Activated CD8-positive, alpha-beta memory T cell treated with anti-CD3 and anti-CD28 coated beads, Interleukin-2, amount 10 ng/mL, durations not matched to agents 7 days and 5 days (primary cell): ENCODE results near the gene TAL2. TPM values are rescaled to one million over a fixed set of nuclear protein-coding genes. Genes with fewer than 3 reads are reported as not detected.

Experiments used
- ATAC-seq: fragments of 150-1000 bp; cut with Tn5 transposase; one replicate; pipeline ENCODE4 v1.10.0; 2021; ENCODE audit warnings: moderate library complexity
- CTCF ChIA-PET: fragments of 350-600 bp; sonication (Branson Sonifier 250); formaldehyde crosslinking; loops from one replicate; lab custom pipeline; 2021; ENCODE audit warnings: antibody characterized with exemption; lab: Charles Lee
- DNase-seq: peaks from one replicate; pipeline ENCODE4 v3.0.0-alpha.2; 2020
- H3K27ac Mint-ChIP-seq: one replicate; pipeline ENCODE4 v1.8.0; 2021; ENCODE audit warnings: mild to moderate bottlenecking, mixed read lengths
- H3K27me3 Mint-ChIP-seq: one replicate; pipeline ENCODE4 v1.8.0; 2021; ENCODE audit warnings: mixed read lengths
- H3K36me3 Mint-ChIP-seq: one replicate; pipeline ENCODE4 v1.8.0; 2021; ENCODE audit warnings: mild to moderate bottlenecking, mixed read lengths
- H3K4me1 Mint-ChIP-seq: one replicate; pipeline ENCODE4 v1.8.0; 2021; ENCODE audit warnings: mixed read lengths
- H3K4me3 Mint-ChIP-seq: one replicate; pipeline ENCODE4 v1.8.0; 2021; ENCODE audit warnings: mild to moderate bottlenecking, moderate library complexity, mixed read lengths
- H3K9me3 Mint-ChIP-seq: one replicate; pipeline ENCODE4 v1.8.0; 2022; ENCODE audit warnings: low read depth, mixed read lengths
- total RNA-seq, 2 experiments: library from RNA; stranded (reverse); gene quantifications; one replicate each; pipeline ENCODE4 v1.2.3, GENCODE V29; 2021

Gene TAL2
- total RNA-seq, 2 experiments from 2014 or later = 0.35 TPM; not detected in 1

GRCh38 chr9:105656131-105656921 is 5.9 kb upstream of the TAL2 start:
- DNase-seq (no peak), ATAC-seq (peak; percentile 66)
- CTCF ChIA-PET = interaction anchor here (0.7 to 1.5 kb wide), 3 partner anchors 38 to 81 kb away, joined by 3 to 5 read pairs (median 3); partner anchors contain the start of gene TMEM38B
- H3K4me3 Mint-ChIP-seq = peak overlapping the region; percentile 61
- no peaks in the 10 kb centered on the region for H3K9me3 Mint-ChIP-seq
- peaks cover 38% of the 10 kb centered on the region for H3K27me3 Mint-ChIP-seq
- H3K36me3 Mint-ChIP-seq = no peaks in the 10 kb centered on the region
- no peak overlapping the region for H3K27ac Mint-ChIP-seq
- H3K4me1 Mint-ChIP-seq = peaks cover 7% of the 10 kb centered on the region

DNA sequence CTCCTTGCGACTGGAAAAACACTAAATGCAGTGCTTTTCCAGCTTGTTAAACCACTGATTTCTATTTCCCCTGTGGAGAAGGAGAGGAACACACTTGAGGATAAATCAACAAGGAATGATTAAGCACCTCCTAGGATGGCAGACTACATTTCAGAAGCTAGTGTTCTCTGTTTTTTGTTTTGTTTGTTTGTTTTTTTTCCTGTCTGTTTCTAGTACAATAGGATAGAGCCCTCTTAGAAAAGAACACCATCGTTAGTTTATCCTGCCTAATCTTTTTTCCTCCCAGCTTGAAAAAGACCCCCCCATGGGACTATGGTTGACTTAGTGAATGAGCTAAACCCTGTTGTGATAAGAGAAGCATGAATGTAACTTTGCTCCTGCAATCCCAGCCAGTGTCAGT is 3.9 kb upstream of the TAL2 start:
- Mint-ChIP-seq H3K27me3 (peaks cover 35% of the 10 kb centered on the region), H3K4me1 (peaks cover 7% of the 10 kb centered on the region), H3K27ac (no peak overlapping the region), H3K36me3 (no peaks in the 10 kb centered on the region), H3K9me3 (no peaks in the 10 kb centered on the region), H3K4me3 (no peak overlapping the region)
- ATAC-seq = no peak
- DNase-seq = no peak
- CTCF ChIA-PET = no interaction called here

- no peak for ATAC-seq
- CTCF ChIA-PET = no interaction called here
- no peak overlapping the region for H3K27ac Mint-ChIP-seq
Observed at GRCh38 chr9:105661011-105661410, 1.2 kb upstream of the TAL2 start.

GRCh38 chr9:105663914-105664313 is 1.7 kb downstream of the TAL2 start:
- no peak for DNase-seq
- H3K9me3 Mint-ChIP-seq = no peaks in the 10 kb centered on the region
- H3K4me3 Mint-ChIP-seq = no peak overlapping the region
- no peaks in the 10 kb centered on the region for H3K4me1 Mint-ChIP-seq
- H3K27ac Mint-ChIP-seq = no peak overlapping the region
- H3K36me3 Mint-ChIP-seq = no peaks in the 10 kb centered on the region
- CTCF ChIA-PET = interaction anchor here (1.2 kb wide), 1 partner anchor 30 kb away, joined by 3 read pairs; no protein-coding TSS in a partner anchor
- peaks cover 18% of the 10 kb centered on the region for H3K27me3 Mint-ChIP-seq
- ATAC-seq = no peak

More at GRCh38 chr9:105661011-105661410, 1.2 kb upstream of the TAL2 start:
- H3K27me3 Mint-ChIP-seq = peaks cover 25% of the 10 kb centered on the region
- peaks cover 5% of the 10 kb centered on the region for H3K4me1 Mint-ChIP-seq
- DNase-seq = no peak
- H3K36me3 Mint-ChIP-seq = no peaks in the 10 kb centered on the region
- H3K4me3 Mint-ChIP-seq = no peak overlapping the region
- no peaks in the 10 kb centered on the region for H3K9me3 Mint-ChIP-seq

GRCh38 chr9:105667867-105668266 is 5.6 kb downstream of the TAL2 start:
- H3K27me3 Mint-ChIP-seq = peaks cover 25% of the 10 kb centered on the region
- no peaks in the 10 kb centered on the region for H3K9me3 Mint-ChIP-seq
- DNase-seq (no peak), ATAC-seq (no peak)
- no peak overlapping the region for H3K27ac Mint-ChIP-seq
- no peaks in the 10 kb centered on the region for H3K4me1 Mint-ChIP-seq
- H3K36me3 Mint-ChIP-seq = no peaks in the 10 kb centered on the region
- H3K4me3 Mint-ChIP-seq = no peak overlapping the region
- CTCF ChIA-PET = no interaction called here

DNA sequence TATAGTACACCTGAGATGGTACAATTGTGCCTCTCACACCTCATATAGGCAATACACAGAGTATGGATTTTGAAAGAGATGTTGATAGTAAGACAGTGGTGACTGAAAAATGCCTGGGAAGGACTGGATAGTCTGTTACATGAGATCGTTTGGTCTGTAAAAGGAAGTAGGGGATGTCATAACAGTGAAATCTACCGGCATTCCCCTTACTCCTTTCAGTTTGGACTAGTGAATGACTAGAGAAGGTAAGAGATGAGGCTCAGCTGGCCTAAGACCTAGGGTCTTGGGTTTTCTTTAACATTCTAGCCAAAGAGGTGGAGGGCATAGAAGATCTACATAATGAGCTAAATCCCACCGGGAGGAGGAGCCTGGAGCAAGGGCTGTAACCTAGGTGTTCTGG is 8.1 kb downstream of the TAL2 start:
- Mint-ChIP-seq H3K4me3 (no peak overlapping the region), H3K27ac (no peak overlapping the region), H3K36me3 (no peaks in the 10 kb centered on the region), H3K4me1 (no peaks in the 10 kb centered on the region), H3K27me3 (peaks cover 22% of the 10 kb centered on the region), H3K9me3 (no peaks in the 10 kb centered on the region)
- DNase-seq (no peak), ATAC-seq (no peak)
- CTCF ChIA-PET = no interaction called here

- CTCF ChIA-PET = no interaction called here
- DNase-seq (no peak), ATAC-seq (no peak)
- Mint-ChIP-seq H3K27ac (no peak overlapping the region), H3K4me1 (no peaks in the 10 kb centered on the region), H3K4me3 (no peak overlapping the region), H3K9me3 (no peaks in the 10 kb centered on the region), H3K27me3 (peaks cover 20% of the 10 kb centered on the region), H3K36me3 (no peaks in the 10 kb centered on the region)
Observed at GRCh38 chr9:105670775-105671174, 8.5 kb downstream of the TAL2 start.

- Mint-ChIP-seq H3K27ac (no peak overlapping the region), H3K4me3 (no peak overlapping the region)
Observed at GRCh38 chr9:105672711-105673234, 10.5 kb downstream of the TAL2 start.

GRCh38 chr9:105673850-105674387 is 11.7 kb downstream of the TAL2 start:
- Mint-ChIP-seq H3K27me3 (peaks cover 11% of the 10 kb centered on the region), H3K36me3 (no peaks in the 10 kb centered on the region), H3K4me1 (no peaks in the 10 kb centered on the region), H3K4me3 (no peak overlapping the region), H3K9me3 (no peaks in the 10 kb centered on the region), H3K27ac (no peak overlapping the region)
- DNase-seq (no peak), ATAC-seq (no peak)
- CTCF ChIA-PET = interaction anchor here (1.7 kb wide), 1 partner anchor 42 kb away, joined by 4 read pairs; no protein-coding TSS in a partner anchor

More at GRCh38 chr9:105672711-105673234, 10.5 kb downstream of the TAL2 start:
- Mint-ChIP-seq H3K4me1 (no peaks in the 10 kb centered on the region), H3K36me3 (no peaks in the 10 kb centered on the region), H3K27me3 (peaks cover 15% of the 10 kb centered on the region), H3K9me3 (no peaks in the 10 kb centered on the region)
- CTCF ChIA-PET = interaction anchor here (1.7 kb wide), 1 partner anchor 43 kb away, joined by 4 read pairs; no protein-coding TSS in a partner anchor
- ATAC-seq = no peak
- no peak for DNase-seq

DNA sequence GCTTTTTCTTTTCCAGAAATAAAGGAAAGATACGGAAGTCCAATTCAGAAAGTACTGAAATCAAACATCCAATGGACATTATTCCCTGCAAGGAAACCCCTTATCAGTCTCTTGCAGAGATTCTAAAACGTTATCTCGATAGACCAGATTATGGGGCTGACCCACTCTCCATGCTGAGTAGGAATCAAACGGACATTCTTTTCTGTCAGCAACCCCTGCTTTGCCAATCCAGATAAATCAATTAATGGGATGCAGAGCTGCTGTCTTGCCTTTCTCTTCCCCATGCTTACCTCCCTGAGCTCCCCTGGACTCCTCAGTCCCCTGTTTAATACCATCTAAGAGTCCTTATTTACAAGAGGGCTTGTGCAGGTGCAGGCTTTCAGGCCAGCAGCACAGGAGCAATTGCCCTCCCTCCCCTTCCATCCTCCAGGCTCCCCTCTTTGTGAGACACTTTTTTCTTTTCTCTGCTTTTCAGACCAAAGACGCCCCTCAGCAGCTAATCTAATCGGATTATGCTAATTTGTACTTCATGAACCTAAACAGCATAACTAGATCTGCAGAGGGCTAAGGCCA is 14.2 kb downstream of the TAL2 start:
- CTCF ChIA-PET = no interaction called here
- no peaks in the 10 kb centered on the region for H3K9me3 Mint-ChIP-seq
- ATAC-seq = no peak
- H3K27ac Mint-ChIP-seq = no peak overlapping the region
- no peak for DNase-seq
- peaks cover 4% of the 10 kb centered on the region for H3K27me3 Mint-ChIP-seq
- H3K4me3 Mint-ChIP-seq = no peak overlapping the region
- no peaks in the 10 kb centered on the region for H3K4me1 Mint-ChIP-seq
- no peaks in the 10 kb centered on the region for H3K36me3 Mint-ChIP-seq

DNA sequence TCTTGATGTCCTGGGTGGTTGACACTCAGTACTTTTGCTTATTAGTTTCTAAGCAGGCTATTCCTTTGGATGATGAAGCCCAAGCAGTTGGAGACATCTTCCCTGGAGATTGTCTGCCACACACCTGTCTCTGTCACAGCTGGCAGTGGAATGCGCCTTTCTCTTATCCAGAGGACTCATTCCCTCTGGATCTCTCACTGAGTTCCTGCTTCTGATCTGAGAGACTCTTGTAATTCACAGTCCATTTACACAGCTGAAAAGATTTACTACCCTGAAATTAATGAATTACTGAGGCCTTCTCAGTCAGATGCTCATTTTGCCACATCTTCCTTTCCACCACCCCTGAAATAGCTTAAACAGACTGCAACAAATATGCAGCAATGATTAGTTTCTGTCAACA is 15.9 kb downstream of the TAL2 start:
- Mint-ChIP-seq H3K9me3 (no peaks in the 10 kb centered on the region), H3K4me1 (no peaks in the 10 kb centered on the region), H3K27ac (no peak overlapping the region), H3K4me3 (no peak overlapping the region), H3K36me3 (no peaks in the 10 kb centered on the region), H3K27me3 (peaks cover 4% of the 10 kb centered on the region)
- no peak for DNase-seq
- ATAC-seq = no peak
- CTCF ChIA-PET = no interaction called here

GRCh38 chr9:105678781-105679180 is 16.5 kb downstream of the TAL2 start:
- DNase-seq (no peak), ATAC-seq (no peak)
- H3K4me1 Mint-ChIP-seq = no peaks in the 10 kb centered on the region
- no peak overlapping the region for H3K4me3 Mint-ChIP-seq
- CTCF ChIA-PET = no interaction called here
- H3K27ac Mint-ChIP-seq = no peak overlapping the region
- H3K9me3 Mint-ChIP-seq = no peaks in the 10 kb centered on the region
- peaks cover 4% of the 10 kb centered on the region for H3K27me3 Mint-ChIP-seq
- no peaks in the 10 kb centered on the region for H3K36me3 Mint-ChIP-seq

GRCh38 chr9:105679257-105680022 is 17.2 kb downstream of the TAL2 start:
- H3K4me1 Mint-ChIP-seq = no peaks in the 10 kb centered on the region
- H3K9me3 Mint-ChIP-seq = no peaks in the 10 kb centered on the region
- DNase-seq = no peak
- no peaks in the 10 kb centered on the region for H3K36me3 Mint-ChIP-seq
- ATAC-seq = no peak
- no peak overlapping the region for H3K4me3 Mint-ChIP-seq
- H3K27me3 Mint-ChIP-seq = peaks cover 4% of the 10 kb centered on the region
- CTCF ChIA-PET = no interaction called here
- no peak overlapping the region for H3K27ac Mint-ChIP-seq
